SK-N-MC (cell line): Measurements from ENCODE around the gene OGFOD3.
"Not testable (repeated sequence)": the region's sequence is repeated elsewhere in the genome, so short reads cannot be mapped to it uniquely, and the experiment has no call there.

ENCODE experiments used
- DNase-seq: peaks from one replicate; pipeline ENCODE4 v3.0.0-alpha.2; 2011; ENCODE audit warnings: low read depth, low spot score
- H3K27ac ChIP-seq: fragments of 200-600 bp; sonication (generic); 2 replicates; pipeline ENCODE4 v1.5.1; 2016; ENCODE audit warnings: mixed run types
- H3K36me3 ChIP-seq: fragments of 200-600 bp; sonication (generic); 2 replicates; pipeline ENCODE4 v1.6.1; 2017; ENCODE audit warnings: antibody characterized with exemption, low read length, mixed read lengths; ENCODE audit not compliant: insufficient read depth
- H3K4me3 ChIP-seq: fragments of 200-600 bp; sonication (generic); 2 replicates; pipeline ENCODE4 v1.5.1; 2016
- H3K9ac ChIP-seq: fragments of 200-600 bp; sonication (generic); 2 replicates; pipeline ENCODE4 v1.8.0; 2017; ENCODE audit warnings: mixed run types, mixed read lengths; ENCODE audit not compliant: insufficient read length
- H3K9me3 ChIP-seq: fragments of 200-600 bp; sonication (generic); 2 replicates; pipeline ENCODE4 v1.6.1; 2017; ENCODE audit warnings: low read depth, mild to moderate bottlenecking, antibody characterized with exemption, low read length, moderate library complexity, mixed read lengths
- EZH2 ChIP-seq: fragments of 200-600 bp; sonication (generic); IDR thresholded peaks from one replicate; pipeline ENCODE4 v1.6.1; 2017; ENCODE audit warnings: antibody characterized with exemption
- FOXP2 ChIP-seq: optimal IDR thresholded peaks from 2 replicates; pipeline ENCODE3; 2011; ENCODE audit warnings: mild to moderate bottlenecking, moderate library complexity; ENCODE audit not compliant: insufficient read depth; ENCODE audit errors: extremely low read length, control extremely low read depth
- POLR2AphosphoS5 ChIP-seq: IDR thresholded peaks from 2 replicates; pipeline ENCODE4 v1.6.1; 2012; ENCODE audit warnings: mild to moderate bottlenecking, low read depth, low read length, borderline replicate concordance

OGFOD3 gene

GRCh38 chr17:82353484-82353883, 64.9 kb downstream of the OGFOD3 start:
- H3K9ac ChIP-seq = no peak overlapping the region
- H3K27ac ChIP-seq = no peak overlapping the region
- DNase-seq = no peak
- H3K4me3 ChIP-seq = no peak overlapping the region
- H3K9me3 ChIP-seq = no peaks in the 10 kb centered on the region
- TF ChIP-seq POLR2AphosphoS5 = no peak
- TF ChIP-seq EZH2 = no peak
- no peak for TF ChIP-seq FOXP2
- no peaks in the 10 kb centered on the region for H3K36me3 ChIP-seq

GRCh38 chr17:82351713-82352488, 66.5 kb downstream of the OGFOD3 start:
- Histone ChIP-seq H3K9me3 (no peaks in the 10 kb centered on the region), H3K27ac (no peak overlapping the region), H3K4me3 (no peak overlapping the region), H3K36me3 (no peaks in the 10 kb centered on the region), H3K9ac (no peak overlapping the region)
- TF ChIP-seq POLR2AphosphoS5 (no peak), FOXP2 (no peak), EZH2 (no peak)
- no peak for DNase-seq

GRCh38 chr17:82351254-82351712, 67.1 kb downstream of the OGFOD3 start:
- Histone ChIP-seq H3K9ac (no peak overlapping the region), H3K9me3 (no peaks in the 10 kb centered on the region), H3K4me3 (no peak overlapping the region), H3K27ac (no peak overlapping the region), H3K36me3 (no peaks in the 10 kb centered on the region)
- no peak for TF ChIP-seq EZH2
- TF ChIP-seq POLR2AphosphoS5 = no peak
- no peak for TF ChIP-seq FOXP2
- no peak for DNase-seq

GRCh38 chr17:82350182-82351030, 68.0 kb downstream of the OGFOD3 start:
- Histone ChIP-seq H3K4me3 (no peak overlapping the region), H3K9ac (no peak overlapping the region), H3K9me3 (no peaks in the 10 kb centered on the region), H3K36me3 (no peaks in the 10 kb centered on the region), H3K27ac (no peak overlapping the region)
- no peak for DNase-seq
- no peak for TF ChIP-seq POLR2AphosphoS5
- no peak for TF ChIP-seq FOXP2
- no peak for TF ChIP-seq EZH2

- Histone ChIP-seq H3K9ac (peak overlapping the region; percentile 24), H3K36me3 (no peaks in the 10 kb centered on the region), H3K4me3 (peak overlapping the region; percentile 43), H3K9me3 (no peaks in the 10 kb centered on the region), H3K27ac (peak overlapping the region; percentile 43)
- DNase-seq = no peak
- TF ChIP-seq EZH2 (no peak), POLR2AphosphoS5 (no peak), FOXP2 (no peak)
Measured at GRCh38 chr17:82349287-82349701, 69.1 kb downstream of the OGFOD3 start.

GRCh38 chr17:82348866-82349265, 69.5 kb downstream of the OGFOD3 start:
- DNase-seq = no peak
- H3K9me3 ChIP-seq = no peaks in the 10 kb centered on the region
- no peak for TF ChIP-seq POLR2AphosphoS5
- no peak for TF ChIP-seq EZH2
- no peak for TF ChIP-seq FOXP2
- no peak overlapping the region for H3K27ac ChIP-seq
- H3K4me3 ChIP-seq = peak overlapping the region; percentile 43
- H3K36me3 ChIP-seq = no peaks in the 10 kb centered on the region
- H3K9ac ChIP-seq = no peak overlapping the region

- Histone ChIP-seq H3K4me3 (no peak overlapping the region), H3K9ac (no peak overlapping the region), H3K36me3 (no peaks in the 10 kb centered on the region), H3K9me3 (no peaks in the 10 kb centered on the region), H3K27ac (no peak overlapping the region)
- no peak for TF ChIP-seq EZH2
- TF ChIP-seq POLR2AphosphoS5 = no peak
- TF ChIP-seq FOXP2 = no peak
- DNase-seq = no peak
Measured at GRCh38 chr17:82348434-82348833, 70.0 kb downstream of the OGFOD3 start.

GRCh38 chr17:82347994-82348393, 70.4 kb downstream of the OGFOD3 start:
- H3K27ac ChIP-seq, H3K9me3 ChIP-seq, H3K4me3 ChIP-seq, H3K36me3 ChIP-seq, H3K9ac ChIP-seq, DNase-seq: not testable (repeated sequence)
